IPS-11a (cell line): ENCODE measurements around the gene NOL9.

ENCODE experiments used
- H3K4me3 ChIP-seq: one replicate; pipeline ENCODE4 v1.5.1; 2013; ENCODE audit warnings: low read depth, low read length, control low read depth

NOL9 gene

GRCh38 chr1:6491081-6491449 is 63.2 kb downstream of the NOL9 start:
- peak overlapping the region; percentile 62 for H3K4me3 ChIP-seq

GRCh38 chr1:6490181-6491080 is 63.9 kb downstream of the NOL9 start:
- H3K4me3 ChIP-seq = peak overlapping the region; percentile 62

- peak overlapping the region; percentile 62 for H3K4me3 ChIP-seq
Measured at GRCh38 chr1:6489799-6490180, 64.5 kb downstream of the NOL9 start.

GRCh38 chr1:6489383-6489765 is 64.9 kb downstream of the NOL9 start:
- no peak overlapping the region for H3K4me3 ChIP-seq

GRCh38 chr1:6488602-6489382 is 65.5 kb downstream of the NOL9 start:
- no peak overlapping the region for H3K4me3 ChIP-seq

- H3K4me3 ChIP-seq = no peak overlapping the region
Measured at GRCh38 chr1:6487804-6488484, 66.4 kb downstream of the NOL9 start.

- H3K4me3 ChIP-seq = no peak overlapping the region
Measured at GRCh38 chr1:6486433-6487011, 67.8 kb downstream of the NOL9 start.

- peak overlapping the region; percentile 50 for H3K4me3 ChIP-seq
Measured at GRCh38 chr1:6485168-6486101, 68.9 kb downstream of the NOL9 start.

- peak overlapping the region; percentile 50 for H3K4me3 ChIP-seq
Measured at GRCh38 chr1:6484826-6485167, 69.5 kb downstream of the NOL9 start.

GRCh38 chr1:6483761-6484117 is 70.6 kb downstream of the NOL9 start:
- H3K4me3 ChIP-seq = no peak overlapping the region

- H3K4me3 ChIP-seq = no peak overlapping the region
Measured at GRCh38 chr1:6483017-6483760, 71.1 kb downstream of the NOL9 start.

GRCh38 chr1:6481820-6482219 is 72.5 kb downstream of the NOL9 start:
- no peak overlapping the region for H3K4me3 ChIP-seq

GRCh38 chr1:6477039-6477820 is 77.1 kb downstream of the NOL9 start:
- H3K4me3 ChIP-seq = no peak overlapping the region

GRCh38 chr1:6476483-6476882 is 77.8 kb downstream of the NOL9 start:
- no peak overlapping the region for H3K4me3 ChIP-seq

- H3K4me3 ChIP-seq = no peak overlapping the region
Measured at GRCh38 chr1:6475381-6476133, 78.8 kb downstream of the NOL9 start.

- no peak overlapping the region for H3K4me3 ChIP-seq
Measured at GRCh38 chr1:6474815-6475282, 79.5 kb downstream of the NOL9 start.

- no peak overlapping the region for H3K4me3 ChIP-seq
Measured at GRCh38 chr1:6473974-6474814, 80.1 kb downstream of the NOL9 start.
